Lower lobe of right lung (tissue), 2 donors: ENCODE data around the gene ZNF521. TPM values are rescaled to one million over a fixed set of nuclear protein-coding genes. Genes with fewer than 3 reads are reported as not detected.

Source experiments
- ATAC-seq, 2 donors: fragments of 200-7000 bp; cut with Tn5 transposase; one replicate each; pipeline ENCODE4 v1.9.1; 2020 to 2022; ENCODE audit warnings: mild to moderate bottlenecking in 2 of 2, moderate library complexity in 2 of 2
- DNase-seq: peaks from one replicate; pipeline ENCODE4 v3.0.0-alpha.2; 2020
- H3K27ac ChIP-seq: fragments of 200-600 bp; one replicate; pipeline ENCODE4 v1.8.0; 2022
- H3K27me3 ChIP-seq: fragments of 200-600 bp; one replicate; pipeline ENCODE4 v1.8.0; 2022; ENCODE audit warnings: low read depth
- H3K36me3 ChIP-seq: fragments of 200-600 bp; one replicate; pipeline ENCODE4 v1.8.0; 2022; ENCODE audit warnings: mild to moderate bottlenecking
- H3K4me1 ChIP-seq: fragments of 200-600 bp; one replicate; pipeline ENCODE4 v1.8.0; 2022
- H3K4me3 ChIP-seq: fragments of 200-600 bp; one replicate; pipeline ENCODE4 v1.8.0; 2022; ENCODE audit warnings: mild to moderate bottlenecking
- H3K9me3 ChIP-seq: fragments of 200-600 bp; one replicate; pipeline ENCODE4 v1.8.0; 2022
- intact Hi-C: fragments of 100-400 bp; cut with DNase I; formaldehyde crosslinking; loops from one replicate; pipeline ENCODE4 v1.11.0; 2022
- total RNA-seq: library from RNA; stranded (reverse); fragmentation: NEBNext Ultra II Directional; extraction: Animal tissue kit (Norgen Biotek cat#: 25700); gene quantifications from one replicate; pipeline ENCODE4 v1.2.1, GENCODE V29; 2021
- TF ChIP-seq, protein P1 (sequence below): fragments of 200-600 bp; IDR thresholded peaks from one replicate; pipeline ENCODE4 v1.8.0; 2022; ENCODE audit warnings: antibody characterized with exemption, mild to moderate bottlenecking
- donor health status: DM: no; HTN: yes; CAD: no; lungs with severe emphysema.

Gene ZNF521
- total RNA-seq, 1 donor from 2014 or later: 12.7 TPM

DNA sequence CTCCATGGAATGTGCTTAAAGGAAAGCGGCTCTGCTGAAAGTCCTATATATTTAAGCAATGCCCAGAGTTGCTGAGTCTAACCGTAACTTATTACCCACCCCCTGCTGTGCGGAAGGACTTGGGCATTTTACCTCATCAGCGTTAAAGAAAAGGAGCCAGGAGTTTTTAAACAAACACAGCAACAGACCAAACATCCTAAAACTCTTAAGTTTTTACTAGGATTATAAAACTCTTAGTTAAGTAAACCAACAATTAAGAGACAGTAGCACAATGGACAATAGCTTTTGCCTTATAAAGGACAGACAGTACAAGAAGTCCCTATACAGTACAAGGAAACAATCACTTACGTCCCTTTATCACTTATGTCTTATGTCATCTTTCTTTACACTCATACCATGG is 90.2 kb downstream of the ZNF521 start:
- no peaks in the 10 kb centered on the region for H3K27me3 ChIP-seq
- intact Hi-C loops: no loop called here
- no peak overlapping the region for H3K27ac ChIP-seq
- H3K4me1 ChIP-seq: no peaks in the 10 kb centered on the region
- no peaks in the 10 kb centered on the region for H3K36me3 ChIP-seq
- no peak for DNase-seq
- no peak overlapping the region for H3K4me3 ChIP-seq
- H3K9me3 ChIP-seq: no peaks in the 10 kb centered on the region
- ATAC-seq: no peak
- TF ChIP-seq, protein P1, sequence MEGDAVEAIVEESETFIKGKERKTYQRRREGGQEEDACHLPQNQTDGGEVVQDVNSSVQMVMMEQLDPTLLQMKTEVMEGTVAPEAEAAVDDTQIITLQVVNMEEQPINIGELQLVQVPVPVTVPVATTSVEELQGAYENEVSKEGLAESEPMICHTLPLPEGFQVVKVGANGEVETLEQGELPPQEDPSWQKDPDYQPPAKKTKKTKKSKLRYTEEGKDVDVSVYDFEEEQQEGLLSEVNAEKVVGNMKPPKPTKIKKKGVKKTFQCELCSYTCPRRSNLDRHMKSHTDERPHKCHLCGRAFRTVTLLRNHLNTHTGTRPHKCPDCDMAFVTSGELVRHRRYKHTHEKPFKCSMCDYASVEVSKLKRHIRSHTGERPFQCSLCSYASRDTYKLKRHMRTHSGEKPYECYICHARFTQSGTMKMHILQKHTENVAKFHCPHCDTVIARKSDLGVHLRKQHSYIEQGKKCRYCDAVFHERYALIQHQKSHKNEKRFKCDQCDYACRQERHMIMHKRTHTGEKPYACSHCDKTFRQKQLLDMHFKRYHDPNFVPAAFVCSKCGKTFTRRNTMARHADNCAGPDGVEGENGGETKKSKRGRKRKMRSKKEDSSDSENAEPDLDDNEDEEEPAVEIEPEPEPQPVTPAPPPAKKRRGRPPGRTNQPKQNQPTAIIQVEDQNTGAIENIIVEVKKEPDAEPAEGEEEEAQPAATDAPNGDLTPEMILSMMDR: no peak

DNA sequence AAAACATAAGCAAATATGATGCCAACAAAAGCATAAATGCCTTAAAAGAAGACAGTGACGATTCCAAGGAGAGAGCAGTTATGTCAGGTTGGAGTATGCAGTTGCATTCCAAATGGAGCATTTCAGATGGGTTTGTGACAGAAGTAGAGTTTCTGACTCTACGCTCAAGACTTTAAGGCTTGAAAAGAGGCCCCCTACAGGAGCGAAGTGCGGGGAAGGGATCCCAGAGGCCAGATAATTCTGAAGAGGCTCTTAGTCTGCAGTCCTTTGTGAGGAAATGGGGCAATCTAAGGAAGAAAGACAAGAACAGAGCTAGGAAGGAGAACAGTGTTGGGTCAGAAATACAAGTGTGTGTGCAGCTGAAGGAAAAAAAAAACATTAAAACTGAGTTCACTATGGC is 95.5 kb downstream of the ZNF521 start:
- intact Hi-C loops: no loop called here
- Histone ChIP-seq H3K27ac (no peak overlapping the region), H3K36me3 (no peaks in the 10 kb centered on the region), H3K9me3 (no peaks in the 10 kb centered on the region), H3K27me3 (no peaks in the 10 kb centered on the region), H3K4me1 (no peaks in the 10 kb centered on the region), H3K4me3 (no peak overlapping the region)
- DNase-seq (no peak), ATAC-seq (no peak)
- TF ChIP-seq, protein P1: no peak

DNA sequence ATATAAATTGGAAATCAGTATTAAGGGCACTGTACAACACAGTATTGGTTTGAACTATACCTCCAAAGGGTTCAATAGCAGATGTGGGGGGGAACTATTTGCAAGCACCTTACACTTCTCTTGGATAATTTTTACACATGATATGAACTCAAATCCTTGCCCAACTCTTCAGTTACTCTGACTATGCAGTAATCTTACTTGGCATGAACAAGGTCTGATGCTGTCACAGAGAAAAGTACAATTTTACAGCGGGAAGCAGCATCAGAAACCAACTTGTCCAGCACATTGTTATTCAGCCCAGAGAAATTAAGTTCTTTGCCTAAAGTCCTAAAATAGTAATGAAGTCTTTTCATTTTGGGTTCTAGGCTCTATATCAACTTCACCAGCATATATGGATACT is 98.2 kb downstream of the ZNF521 start:
- Histone ChIP-seq H3K27me3 (no peaks in the 10 kb centered on the region), H3K27ac (no peak overlapping the region), H3K4me3 (no peak overlapping the region), H3K4me1 (no peaks in the 10 kb centered on the region), H3K36me3 (no peaks in the 10 kb centered on the region), H3K9me3 (no peaks in the 10 kb centered on the region)
- intact Hi-C loops: no loop called here
- ATAC-seq: no peak
- TF ChIP-seq, protein P1: no peak
- DNase-seq: no peak

DNA sequence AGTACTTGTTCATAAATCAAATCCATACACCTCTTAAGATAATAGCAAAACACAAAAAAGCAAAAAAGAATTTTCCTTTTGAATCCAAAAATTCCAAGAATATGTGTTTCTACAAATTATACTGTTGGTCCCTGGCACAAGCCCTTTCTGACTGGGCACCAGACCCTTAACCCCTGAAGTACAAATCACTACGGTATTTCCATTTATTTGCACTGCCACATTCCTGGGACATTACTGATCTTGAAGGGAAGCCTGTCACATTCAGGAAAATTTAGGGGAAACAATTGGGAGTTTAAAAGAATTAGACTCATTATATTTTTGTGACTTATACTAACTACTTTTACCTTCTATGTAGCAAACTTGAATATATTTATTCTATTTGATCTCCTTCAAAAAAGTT is 98.8 kb downstream of the ZNF521 start:
- Histone ChIP-seq H3K4me1 (no peaks in the 10 kb centered on the region), H3K27me3 (no peaks in the 10 kb centered on the region), H3K36me3 (no peaks in the 10 kb centered on the region), H3K4me3 (no peak overlapping the region), H3K9me3 (no peaks in the 10 kb centered on the region), H3K27ac (no peak overlapping the region)
- DNase-seq (no peak), ATAC-seq (no peak)
- TF ChIP-seq, protein P1: no peak
- intact Hi-C loops: no loop called here

DNA sequence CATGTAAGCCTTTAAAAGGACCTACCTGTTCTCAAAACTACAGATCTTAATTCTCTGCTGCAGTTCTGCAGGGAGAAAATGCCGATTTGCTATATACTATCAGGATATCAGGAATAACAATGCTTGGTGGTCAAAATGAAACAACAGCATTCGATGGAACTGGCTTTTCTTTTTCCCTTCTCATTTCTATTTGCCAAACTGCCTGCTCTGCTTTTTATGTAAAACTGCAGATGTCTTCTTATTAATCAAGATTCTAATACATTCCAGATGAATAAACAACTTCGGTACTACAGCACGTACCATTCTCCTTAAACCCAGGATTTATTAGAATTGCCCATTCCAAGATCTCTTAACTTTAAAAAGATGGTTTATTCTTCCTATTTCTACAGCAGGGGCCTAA is 100.9 kb downstream of the ZNF521 start:
- DNase-seq: no peak
- no peaks in the 10 kb centered on the region for H3K9me3 ChIP-seq
- TF ChIP-seq, protein P1: no peak
- H3K36me3 ChIP-seq: no peaks in the 10 kb centered on the region
- ATAC-seq: no peak
- H3K27ac ChIP-seq: no peak overlapping the region
- intact Hi-C loops: no loop called here
- H3K4me3 ChIP-seq: no peak overlapping the region
- no peaks in the 10 kb centered on the region for H3K27me3 ChIP-seq
- peaks cover 6% of the 10 kb centered on the region for H3K4me1 ChIP-seq

DNA sequence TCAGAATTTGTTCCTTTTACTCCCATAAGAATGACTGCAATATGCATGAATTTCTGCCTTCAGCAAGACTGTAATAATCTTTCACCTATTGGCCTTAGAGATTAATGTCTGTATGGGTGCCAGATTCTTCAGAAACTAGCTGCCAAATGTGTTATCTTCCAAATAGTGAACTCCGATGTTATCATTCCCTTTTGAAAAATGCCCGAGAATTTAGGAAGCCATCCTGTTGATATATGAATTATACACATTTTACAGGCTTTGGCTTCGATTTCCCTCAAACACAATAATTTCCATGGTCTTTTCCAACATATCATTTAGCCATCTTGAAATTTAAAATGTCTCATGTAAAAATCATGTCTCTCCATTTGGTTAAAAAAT is 101.5 kb downstream of the ZNF521 start:
- ATAC-seq (no peak), DNase-seq (no peak)
- no peaks in the 10 kb centered on the region for H3K36me3 ChIP-seq
- no peak overlapping the region for H3K27ac ChIP-seq
- no peaks in the 10 kb centered on the region for H3K27me3 ChIP-seq
- peaks cover 6% of the 10 kb centered on the region for H3K4me1 ChIP-seq
- TF ChIP-seq, protein P1: no peak
- H3K9me3 ChIP-seq: no peaks in the 10 kb centered on the region
- no peak overlapping the region for H3K4me3 ChIP-seq
- intact Hi-C loops: no loop called here
